ENCODE data around the gene OLFML2B. TPM values are rescaled to one million over a fixed set of nuclear protein-coding genes. Genes with fewer than 3 reads are reported as not detected.

OLFML2B gene
- total and polyA plus RNA-seq, 4 donors, result 8.0 to 82.6 (median 35.5) TPM

DNA sequence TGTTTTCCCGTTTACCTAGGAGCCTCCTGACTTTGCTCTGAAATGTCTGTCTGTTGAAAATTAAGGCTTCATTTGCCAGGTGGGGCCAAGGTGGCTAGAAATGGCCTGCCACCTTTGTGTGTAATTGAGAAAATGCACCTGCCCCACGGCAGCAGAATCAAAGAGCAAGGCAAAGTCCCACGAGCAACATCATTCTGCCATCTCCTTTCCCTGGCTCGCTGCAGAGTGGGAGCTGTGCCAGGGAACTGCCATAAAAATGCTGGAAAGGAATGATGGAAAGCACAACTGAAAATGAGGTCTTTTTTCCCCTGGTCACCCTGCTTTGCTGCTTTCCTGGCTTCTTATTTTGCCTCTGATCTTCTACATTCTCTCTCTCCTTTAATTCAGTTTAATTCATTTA, 5.5 kb upstream of the OLFML2B start:
- 4 to 6% methylated on average over 4 of the region's 4 CpGs for WGBS, 2 donors
- no peak overlapping the region for H3K27ac ChIP-seq (ENCODE audit: low read depth in 1 of 2, low read length in 2 of 2)

DNA sequence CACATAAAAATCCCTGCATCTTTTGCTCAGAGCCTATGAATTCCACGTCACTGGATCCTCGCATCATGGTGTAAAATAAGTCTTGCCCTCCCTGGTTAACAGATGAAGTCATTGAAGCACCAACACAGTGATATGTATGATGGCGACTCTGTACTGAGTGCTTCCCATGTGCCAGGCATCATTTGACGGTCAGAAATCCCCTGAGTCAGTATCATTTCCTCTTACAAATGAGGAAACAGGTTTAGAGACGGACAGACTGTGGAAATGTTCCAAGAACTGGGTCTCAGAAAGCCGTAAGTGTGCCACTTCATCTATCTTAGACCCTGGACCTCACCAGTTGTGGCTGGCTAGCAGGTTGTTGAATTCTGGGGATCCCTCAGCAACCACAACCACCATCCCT, 5.1 kb upstream of the OLFML2B start:
- peaks cover 0 to under 1% of the 10 kb centered on the region in 2 donors for H3K4me1 ChIP-seq (ENCODE audit: control insufficient read depth in 1 of 2, insufficient read depth in 2 of 2, low read length in 2 of 2)
- no peaks in the 10 kb centered on the region for H3K36me3 ChIP-seq (ENCODE audit: control insufficient read depth in 1 of 2, insufficient read depth in 2 of 2, low read length in 1 of 2)
- no peak overlapping the region for H3K4me3 ChIP-seq (ENCODE audit: low read length in 2 of 2)
- H3K27ac ChIP-seq (ENCODE audit: low read depth in 1 of 2, low read length in 2 of 2), result no peak overlapping the region
- intact Hi-C loops (cut with DNase I), result no loop called here
- no peaks in the 10 kb centered on the region for H3K27me3 ChIP-seq (ENCODE audit: control insufficient read depth in 1 of 2, insufficient read depth in 2 of 2, low read length in 1 of 2)
- H3K9me3 ChIP-seq (ENCODE audit: control insufficient read depth, low read length), result no peaks in the 10 kb centered on the region
- DNase-seq (no peak), ATAC-seq (ENCODE audit: low FRiP score) (no peak)
- WGBS, 2 donors, result 54 to 55% methylated on average over 6 of the region's 6 CpGs

More for the DNA sequence above, 5.5 kb upstream of the OLFML2B start:
- H3K27me3 ChIP-seq (ENCODE audit: control insufficient read depth in 1 of 2, insufficient read depth in 2 of 2, low read length in 1 of 2), result no peaks in the 10 kb centered on the region
- H3K4me1 ChIP-seq (ENCODE audit: control insufficient read depth in 1 of 2, insufficient read depth in 2 of 2, low read length in 2 of 2), result peaks cover 0 to 4% of the 10 kb centered on the region in 2 donors
- intact Hi-C loops (cut with DNase I), result no loop called here
- no peaks in the 10 kb centered on the region for H3K9me3 ChIP-seq (ENCODE audit: control insufficient read depth, low read length)
- ATAC-seq (ENCODE audit: low FRiP score) (no peak), DNase-seq (no peak)
- no peaks in the 10 kb centered on the region for H3K36me3 ChIP-seq (ENCODE audit: control insufficient read depth in 1 of 2, insufficient read depth in 2 of 2, low read length in 1 of 2)
- H3K4me3 ChIP-seq (ENCODE audit: low read length in 2 of 2), result no peak overlapping the region

DNA sequence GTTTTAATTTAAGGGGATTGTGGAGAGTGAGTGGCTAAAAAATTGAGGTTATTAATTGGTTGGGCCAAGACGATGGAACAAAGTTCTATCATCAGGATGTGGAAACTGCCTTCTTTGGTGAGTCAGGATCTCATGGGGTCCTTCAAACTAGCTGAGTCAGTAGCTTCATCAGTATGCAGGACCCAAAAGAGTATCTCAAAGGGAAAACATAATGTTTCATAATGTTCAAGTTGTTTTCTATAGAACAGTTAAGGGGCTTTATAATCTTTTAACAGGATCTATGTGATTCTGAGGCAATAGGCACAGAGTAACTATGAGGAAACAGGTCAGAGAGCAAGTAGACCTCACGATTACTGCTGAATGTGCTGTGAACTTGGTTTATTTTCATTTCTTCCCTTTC, 3.2 kb upstream of the OLFML2B start:
- no peak overlapping the region for H3K4me3 ChIP-seq (ENCODE audit: low read length in 2 of 2)
- H3K27me3 ChIP-seq (ENCODE audit: control insufficient read depth in 1 of 2, insufficient read depth in 2 of 2, low read length in 1 of 2), result no peaks in the 10 kb centered on the region
- ATAC-seq (ENCODE audit: low FRiP score) (no peak), DNase-seq (no peak)
- H3K27ac ChIP-seq (ENCODE audit: low read depth in 1 of 2, low read length in 2 of 2), result no peak overlapping the region
- no peaks in the 10 kb centered on the region for H3K9me3 ChIP-seq (ENCODE audit: control insufficient read depth, low read length)
- WGBS, 2 donors, result 88 to 97% methylated on average over 2 of the region's 2 CpGs
- H3K36me3 ChIP-seq (ENCODE audit: control insufficient read depth in 1 of 2, insufficient read depth in 2 of 2, low read length in 1 of 2), result no peaks in the 10 kb centered on the region
- H3K4me1 ChIP-seq (ENCODE audit: control insufficient read depth in 1 of 2, insufficient read depth in 2 of 2, low read length in 2 of 2), result no peaks in the 10 kb centered on the region
- intact Hi-C loops (cut with DNase I), result no loop called here

DNA sequence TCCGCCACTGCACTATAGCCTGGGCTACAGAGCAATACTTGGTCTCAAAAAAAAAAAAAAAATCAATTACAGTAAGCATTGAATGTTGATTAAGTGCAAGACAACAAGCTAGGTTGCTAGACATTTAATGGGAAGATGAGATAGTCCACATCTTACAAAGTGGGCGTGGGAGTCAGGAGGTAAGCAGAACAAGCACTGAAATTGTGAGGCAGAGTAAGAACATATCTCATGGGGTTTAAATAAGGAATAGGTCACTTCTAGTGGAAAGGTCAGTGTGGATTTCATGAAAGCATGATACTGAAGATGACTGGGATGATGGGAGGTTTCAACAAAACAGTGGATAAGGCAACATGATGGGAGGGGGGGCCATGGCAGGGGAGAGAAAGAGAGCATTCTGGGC, 1.9 kb upstream of the OLFML2B start:
- ATAC-seq (ENCODE audit: low FRiP score), result no peak
- DNase-seq, result no peak
- WGBS, 2 donors, result 88 to 95% methylated on average over 2 of the region's 2 CpGs
- no peaks in the 10 kb centered on the region for H3K9me3 ChIP-seq (ENCODE audit: control insufficient read depth, low read length)
- H3K27me3 ChIP-seq (ENCODE audit: control insufficient read depth in 1 of 2, insufficient read depth in 2 of 2, low read length in 1 of 2), result no peaks in the 10 kb centered on the region
- intact Hi-C loops (cut with DNase I), result no loop called here
- no peak overlapping the region for H3K27ac ChIP-seq (ENCODE audit: low read depth in 1 of 2, low read length in 2 of 2)
- H3K4me3 ChIP-seq (ENCODE audit: low read length in 2 of 2), result no peak overlapping the region
- H3K36me3 ChIP-seq (ENCODE audit: control insufficient read depth in 1 of 2, insufficient read depth in 2 of 2, low read length in 1 of 2), result no peaks in the 10 kb centered on the region
- H3K4me1 ChIP-seq (ENCODE audit: control insufficient read depth in 1 of 2, insufficient read depth in 2 of 2, low read length in 2 of 2), result peaks cover 0 to 11% of the 10 kb centered on the region in 2 donors

DNA sequence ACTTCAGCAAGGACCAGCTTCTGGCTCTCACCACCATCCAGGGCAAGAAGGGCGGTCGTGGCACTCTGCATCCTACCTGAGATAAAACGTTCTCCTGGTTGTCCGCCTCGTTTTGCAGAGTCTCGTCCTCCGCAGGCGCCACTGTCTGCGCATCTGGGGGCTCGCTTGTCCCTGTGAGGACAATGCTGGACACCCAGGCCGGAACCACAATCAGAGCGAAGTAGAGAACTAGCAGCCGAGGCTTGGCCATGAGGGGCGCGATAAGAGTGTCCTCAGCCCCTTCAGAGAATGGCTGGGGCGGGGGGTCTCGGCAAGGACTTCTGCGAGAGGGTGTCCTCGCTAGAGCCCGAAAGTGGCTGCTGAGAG, 505 bp downstream of the OLFML2B start:
- Histone ChIP-seq H3K27me3 (ENCODE audit: control insufficient read depth in 1 of 2, insufficient read depth in 2 of 2, low read length in 1 of 2) (no peaks in the 10 kb centered on the region), H3K36me3 (ENCODE audit: control insufficient read depth in 1 of 2, insufficient read depth in 2 of 2, low read length in 1 of 2) (no peaks in the 10 kb centered on the region), H3K27ac (ENCODE audit: low read depth in 1 of 2, low read length in 2 of 2) (peak overlapping the region in 1 of 2 donors; percentile 20), H3K9me3 (ENCODE audit: control insufficient read depth, low read length) (no peaks in the 10 kb centered on the region), H3K4me3 (ENCODE audit: low read length in 2 of 2) (peak overlapping the region; percentile 23 to 70), H3K4me1 (ENCODE audit: control insufficient read depth in 1 of 2, insufficient read depth in 2 of 2, low read length in 2 of 2) (peaks cover 8 to 17% of the 10 kb centered on the region in 2 donors)
- WGBS, 2 donors, result 2 to 7% methylated on average over 20 of the region's 20 CpGs
- intact Hi-C loops (cut with DNase I), result loop anchor here in 1 of 2 donors (5.0 kb wide), 2 partner anchors 61 to 116 kb away; no protein-coding TSS in a partner anchor
- DNase-seq (no peak), ATAC-seq (ENCODE audit: low FRiP score) (peak; percentile 17)

DNA sequence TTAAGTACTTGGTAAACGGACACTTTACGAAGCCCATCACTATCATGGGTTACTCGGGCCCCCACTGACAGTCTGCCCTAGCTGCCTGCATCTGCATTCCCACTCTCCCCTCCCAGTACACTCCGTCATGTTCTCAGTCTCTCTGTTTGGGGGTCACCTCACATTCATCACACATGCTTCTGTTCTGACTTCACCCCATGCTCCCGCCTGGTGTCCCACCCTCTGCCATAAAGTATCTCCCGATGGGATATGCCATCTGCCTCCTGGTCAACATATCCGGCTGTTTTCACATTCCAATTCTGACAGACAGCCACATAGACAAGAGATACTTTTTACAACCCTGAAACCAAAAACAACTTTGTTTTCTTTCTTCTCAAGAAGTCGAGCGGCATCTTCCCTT, 1.0 kb downstream of the OLFML2B start:
- intact Hi-C loops (cut with DNase I), result loop anchor here in 1 of 2 donors (5.0 kb wide), 2 partner anchors 60 to 115 kb away; no protein-coding TSS in a partner anchor
- H3K4me1 ChIP-seq (ENCODE audit: control insufficient read depth in 1 of 2, insufficient read depth in 2 of 2, low read length in 2 of 2), result peaks cover 8 to 17% of the 10 kb centered on the region in 2 donors
- H3K27ac ChIP-seq (ENCODE audit: low read depth in 1 of 2, low read length in 2 of 2), result peak overlapping the region in 1 of 2 donors; percentile 65
- no peaks in the 10 kb centered on the region for H3K9me3 ChIP-seq (ENCODE audit: control insufficient read depth, low read length)
- no peak for ATAC-seq (ENCODE audit: low FRiP score)
- peak overlapping the region; percentile 23 to 70 for H3K4me3 ChIP-seq (ENCODE audit: low read length in 2 of 2)
- H3K36me3 ChIP-seq (ENCODE audit: control insufficient read depth in 1 of 2, insufficient read depth in 2 of 2, low read length in 1 of 2), result no peaks in the 10 kb centered on the region
- DNase-seq, result no peak
- H3K27me3 ChIP-seq (ENCODE audit: control insufficient read depth in 1 of 2, insufficient read depth in 2 of 2, low read length in 1 of 2), result no peaks in the 10 kb centered on the region
- WGBS, 2 donors, result 28 to 30% methylated on average over 9 of the region's 9 CpGs

- ATAC-seq (ENCODE audit: low FRiP score), result no peak
These were observed 2.5 kb downstream of the OLFML2B start for GRCh38 chr1:162021124-162021523.

DNA sequence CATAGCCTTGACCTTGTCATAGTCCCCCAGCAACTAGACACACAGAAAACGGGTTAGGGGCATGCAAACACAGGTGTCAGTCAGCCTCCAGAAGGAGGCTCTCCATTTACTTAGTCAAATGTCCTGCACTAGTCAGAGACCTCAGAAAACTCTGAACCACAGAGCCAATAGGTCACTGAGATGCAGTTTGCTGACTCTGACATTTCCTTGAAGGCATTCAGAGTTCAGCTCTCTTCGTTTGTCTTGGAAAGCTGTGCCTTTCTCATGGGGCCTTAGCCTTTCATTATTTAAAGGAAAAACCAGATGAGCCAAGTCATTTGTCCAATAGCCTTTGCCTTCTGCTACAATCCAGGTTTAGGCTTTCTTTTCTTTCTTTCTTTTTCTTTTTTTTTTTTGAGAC, 3.5 kb downstream of the OLFML2B start:
- 3 to 4% methylated on average over 2 of the region's 2 CpGs for WGBS, 2 donors
- Histone ChIP-seq H3K9me3 (ENCODE audit: control insufficient read depth, low read length) (no peaks in the 10 kb centered on the region), H3K36me3 (ENCODE audit: control insufficient read depth in 1 of 2, insufficient read depth in 2 of 2, low read length in 1 of 2) (no peaks in the 10 kb centered on the region), H3K4me3 (ENCODE audit: low read length in 2 of 2) (no peak overlapping the region), H3K27me3 (ENCODE audit: control insufficient read depth in 1 of 2, insufficient read depth in 2 of 2, low read length in 1 of 2) (no peaks in the 10 kb centered on the region), H3K4me1 (ENCODE audit: control insufficient read depth in 1 of 2, insufficient read depth in 2 of 2, low read length in 2 of 2) (peaks cover 8 to 17% of the 10 kb centered on the region in 2 donors), H3K27ac (ENCODE audit: low read depth in 1 of 2, low read length in 2 of 2) (peak overlapping the region in 1 of 2 donors; percentile 80)
- ATAC-seq (ENCODE audit: low FRiP score) (peak; percentile 58), DNase-seq (no peak)
- intact Hi-C loops (cut with DNase I), result loop anchor here (2.0 to 5.0 kb wide), 3 partner anchors 57 to 113 kb away; no protein-coding TSS in a partner anchor

More at GRCh38 chr1:162021124-162021523, 2.5 kb downstream of the OLFML2B start:
- Histone ChIP-seq H3K27me3 (ENCODE audit: control insufficient read depth in 1 of 2, insufficient read depth in 2 of 2, low read length in 1 of 2) (no peaks in the 10 kb centered on the region), H3K4me3 (ENCODE audit: low read length in 2 of 2) (no peak overlapping the region), H3K36me3 (ENCODE audit: control insufficient read depth in 1 of 2, insufficient read depth in 2 of 2, low read length in 1 of 2) (no peaks in the 10 kb centered on the region), H3K9me3 (ENCODE audit: control insufficient read depth, low read length) (no peaks in the 10 kb centered on the region), H3K27ac (ENCODE audit: low read depth in 1 of 2, low read length in 2 of 2) (peak overlapping the region; percentile 63 to 86), H3K4me1 (ENCODE audit: control insufficient read depth in 1 of 2, insufficient read depth in 2 of 2, low read length in 2 of 2) (peaks cover 8 to 17% of the 10 kb centered on the region in 2 donors)
- DNase-seq, result no peak
- 1 to 6% methylated on average over 4 of the region's 4 CpGs for WGBS, 2 donors
- intact Hi-C loops (cut with DNase I), result loop anchor here (2.0 to 5.0 kb wide), 3 partner anchors 58 to 114 kb away; no protein-coding TSS in a partner anchor

DNA sequence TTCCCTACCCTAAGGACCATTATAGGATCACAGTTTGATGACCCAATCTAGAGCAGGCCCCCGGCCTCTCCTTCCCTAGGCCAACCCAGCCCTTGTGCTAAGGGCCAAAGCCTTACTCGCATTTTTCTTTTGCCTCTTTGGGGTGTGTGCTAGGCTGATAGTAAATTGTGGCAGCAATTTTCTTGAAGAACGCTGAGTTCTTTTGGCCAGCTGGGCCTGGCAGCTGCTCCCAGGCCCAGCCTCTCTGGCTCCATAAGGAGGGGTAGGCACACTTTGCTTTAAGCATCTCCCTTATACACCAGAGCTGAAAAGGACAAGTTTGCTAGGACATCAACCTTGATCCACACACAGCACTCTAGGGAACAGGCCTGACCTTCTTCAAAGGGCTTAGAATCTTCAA, 4.2 kb downstream of the OLFML2B start:
- DNase-seq (no peak), ATAC-seq (ENCODE audit: low FRiP score) (peak; percentile 1)
- Histone ChIP-seq H3K4me3 (ENCODE audit: low read length in 2 of 2) (no peak overlapping the region), H3K36me3 (ENCODE audit: control insufficient read depth in 1 of 2, insufficient read depth in 2 of 2, low read length in 1 of 2) (no peaks in the 10 kb centered on the region), H3K27ac (ENCODE audit: low read depth in 1 of 2, low read length in 2 of 2) (peak overlapping the region in 1 of 2 donors; percentile 80), H3K9me3 (ENCODE audit: control insufficient read depth, low read length) (no peaks in the 10 kb centered on the region), H3K4me1 (ENCODE audit: control insufficient read depth in 1 of 2, insufficient read depth in 2 of 2, low read length in 2 of 2) (peaks cover 8 to 17% of the 10 kb centered on the region in 2 donors), H3K27me3 (ENCODE audit: control insufficient read depth in 1 of 2, insufficient read depth in 2 of 2, low read length in 1 of 2) (no peaks in the 10 kb centered on the region)
- WGBS, 2 donors, result 4 to 7% methylated on average over 3 of the region's 3 CpGs
- intact Hi-C loops (cut with DNase I), result loop anchor here in 1 of 2 donors (5.0 kb wide), 1 partner anchor 47 kb away; no protein-coding TSS in a partner anchor

Data from aorta (tissue), 5 donors.